Naive B cell (primary cell): Measurements from ENCODE around the gene RNF152. TPM values are rescaled to one million over a fixed set of nuclear protein-coding genes. Genes with fewer than 3 reads are reported as not detected.

Experiments
- ATAC-seq, 2 donors: fragments of 150-1000 bp; cut with Tn5 transposase; 2 replicates each; pipeline ENCODE4 v1.10.0; 2021; ENCODE audit warnings: low read depth in 2 of 2, mild to moderate bottlenecking in 2 of 2, moderate library complexity in 2 of 2
- DNase-seq: peaks from one replicate; pipeline ENCODE4 v3.0.0; 2022
- H3K27ac Mint-ChIP-seq, 6 donors: one replicate each; pipeline ENCODE4 v1.8.0; 2020 to 2022; ENCODE audit warnings: mild to moderate bottlenecking in 6 of 6, mixed read lengths in 6 of 6, moderate library complexity in 5 of 6, inconsistent platforms in 2 of 6
- H3K27me3 Mint-ChIP-seq, 3 donors: one replicate each; pipeline ENCODE4 v1.8.0; 2021 to 2022; ENCODE audit warnings: mixed read lengths in 3 of 3, mild to moderate bottlenecking in 1 of 3
- H3K36me3 Mint-ChIP-seq, 2 donors: one replicate each; pipeline ENCODE4 v1.8.0; 2020 to 2022; ENCODE audit warnings: mixed read lengths in 2 of 2, inconsistent platforms in 1 of 2, mild to moderate bottlenecking in 1 of 2
- H3K4me1 Mint-ChIP-seq, 3 donors: one replicate each; pipeline ENCODE4 v1.8.0; 2020 to 2022; ENCODE audit warnings: mixed read lengths in 3 of 3, inconsistent platforms in 1 of 3, mild to moderate bottlenecking in 1 of 3, moderate library complexity in 1 of 3
- H3K4me3 Mint-ChIP-seq, 8 donors: one replicate each; pipeline ENCODE4 v1.8.0; 2020 to 2022; ENCODE audit warnings: mild to moderate bottlenecking in 8 of 8, mixed read lengths in 8 of 8, moderate library complexity in 8 of 8, inconsistent platforms in 2 of 8
- H3K9me3 Mint-ChIP-seq, 7 donors: one replicate each; pipeline ENCODE4 v1.8.0; 2020 to 2022; ENCODE audit warnings: mixed read lengths in 7 of 7, mild to moderate bottlenecking in 5 of 7, inconsistent platforms in 2 of 7, moderate library complexity in 1 of 7
- polyA plus RNA-seq, 6 donors: library from polyadenylated mRNA; unstranded; fragments of 300-500 nt; fragmentation: Illumina TruSeq; gene quantifications; one replicate each; pipeline ENCODE4 v1.2.3, GENCODE V29; 2021; ENCODE audit warnings: low read depth in 6 of 6

RNF152 gene
- polyA plus RNA-seq, 6 donors from 2014 or later: not detected

DNA sequence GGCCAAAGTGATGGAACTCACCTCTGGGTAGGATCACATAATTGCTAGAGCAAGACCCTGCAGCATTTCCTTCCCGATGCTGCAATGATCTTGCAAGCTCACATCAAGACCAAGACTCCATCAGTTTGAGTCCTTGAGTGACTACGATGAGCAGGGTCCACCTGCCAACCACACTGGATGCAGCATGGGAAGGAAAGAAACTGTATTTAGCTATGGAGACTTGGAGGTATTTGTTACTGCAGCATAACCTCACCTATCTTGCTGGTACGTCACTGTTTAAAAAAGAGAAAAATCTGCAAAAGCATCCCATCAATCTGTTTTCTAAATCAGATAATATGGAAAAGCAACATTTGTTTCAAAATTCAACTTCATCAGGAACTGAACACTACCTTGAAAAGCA, 2.5 kb downstream of the RNF152 start:
- H3K4me3 Mint-ChIP-seq: no peak overlapping the region
- H3K27me3 Mint-ChIP-seq: peaks cover 40 to 70% (median 49%) of the 10 kb centered on the region in 3 donors
- H3K4me1 Mint-ChIP-seq: peaks cover 12 to 22% (median 19%) of the 10 kb centered on the region in 3 donors
- H3K36me3 Mint-ChIP-seq: no peaks in the 10 kb centered on the region
- DNase-seq: no peak
- no peak for ATAC-seq
- no peak overlapping the region for H3K27ac Mint-ChIP-seq
- peaks cover 0 to 2% (median 0%) of the 10 kb centered on the region in 7 donors for H3K9me3 Mint-ChIP-seq

GRCh38 chr18:61889541-61889940, 3.3 kb downstream of the RNF152 start:
- H3K27me3 Mint-ChIP-seq: peaks cover 34 to 63% (median 49%) of the 10 kb centered on the region in 3 donors
- DNase-seq (no peak), ATAC-seq (no peak)
- H3K4me3 Mint-ChIP-seq: no peak overlapping the region
- H3K4me1 Mint-ChIP-seq: peaks cover 12 to 19% (median 16%) of the 10 kb centered on the region in 3 donors
- no peaks in the 10 kb centered on the region for H3K36me3 Mint-ChIP-seq
- no peak overlapping the region for H3K27ac Mint-ChIP-seq
- H3K9me3 Mint-ChIP-seq: peaks cover 0 to 2% (median 0%) of the 10 kb centered on the region in 7 donors

DNA sequence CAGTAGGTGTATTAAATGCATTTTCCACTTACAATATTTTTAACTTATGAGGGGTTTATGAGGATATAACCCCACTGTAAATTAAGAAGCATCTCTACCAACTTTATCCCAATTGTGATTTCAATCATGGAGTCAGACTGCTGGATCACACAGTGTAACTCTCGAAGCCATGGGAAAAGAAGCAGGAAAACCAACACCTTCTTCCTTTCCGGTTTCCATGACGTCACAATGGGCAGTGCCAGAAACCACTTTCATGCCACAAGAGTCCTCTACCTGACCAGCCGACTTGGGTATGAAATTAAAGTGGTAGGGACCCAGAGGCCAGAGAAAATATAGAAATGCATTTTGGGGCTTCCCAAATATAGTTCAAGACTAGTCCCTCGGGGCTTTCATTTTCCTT, 4.2 kb downstream of the RNF152 start:
- no peak overlapping the region for H3K4me3 Mint-ChIP-seq
- H3K27ac Mint-ChIP-seq: no peak overlapping the region
- H3K27me3 Mint-ChIP-seq: peaks cover 34 to 57% (median 48%) of the 10 kb centered on the region in 3 donors
- peaks cover 0 to 2% (median 0%) of the 10 kb centered on the region in 7 donors for H3K9me3 Mint-ChIP-seq
- H3K4me1 Mint-ChIP-seq: peaks cover 9 to 19% (median 16%) of the 10 kb centered on the region in 3 donors
- ATAC-seq (no peak), DNase-seq (no peak)
- H3K36me3 Mint-ChIP-seq: no peaks in the 10 kb centered on the region

DNA sequence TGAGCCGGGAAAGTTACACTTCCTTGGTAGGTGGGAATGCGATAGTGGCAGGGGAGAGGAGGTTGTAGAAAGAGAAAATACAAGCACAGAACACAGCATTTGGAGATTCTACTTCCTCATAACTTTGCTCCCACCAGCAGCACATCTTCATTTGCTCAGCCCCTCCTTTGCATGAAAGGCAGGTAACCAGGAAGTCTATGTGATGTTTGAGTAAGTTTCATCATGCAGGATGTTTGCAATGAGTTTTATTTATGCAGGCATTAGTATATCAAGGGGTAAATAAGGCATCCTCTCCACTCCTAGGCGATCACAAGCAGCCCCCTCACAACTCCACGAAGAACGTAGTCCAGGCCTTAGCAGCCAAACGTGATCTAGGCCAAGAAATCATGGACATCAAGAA, 5.0 kb downstream of the RNF152 start:
- no peak overlapping the region for H3K4me3 Mint-ChIP-seq
- DNase-seq: no peak
- peaks cover 3 to 11% (median 10%) of the 10 kb centered on the region in 3 donors for H3K4me1 Mint-ChIP-seq
- H3K9me3 Mint-ChIP-seq: no peaks in the 10 kb centered on the region
- H3K27me3 Mint-ChIP-seq: peaks cover 28 to 49% (median 41%) of the 10 kb centered on the region in 3 donors
- peak overlapping the region in 1 of 6 donors; percentile 24 for H3K27ac Mint-ChIP-seq
- ATAC-seq: peak in 1 of 2 donors; percentile 21
- no peaks in the 10 kb centered on the region for H3K36me3 Mint-ChIP-seq

GRCh38 chr18:61883547-61883946, 9.3 kb downstream of the RNF152 start:
- DNase-seq (no peak), ATAC-seq (no peak)
- H3K4me3 Mint-ChIP-seq: no peak overlapping the region
- peaks cover 7 to 16% (median 11%) of the 10 kb centered on the region in 3 donors for H3K27me3 Mint-ChIP-seq
- no peaks in the 10 kb centered on the region for H3K9me3 Mint-ChIP-seq
- H3K36me3 Mint-ChIP-seq: no peaks in the 10 kb centered on the region
- no peak overlapping the region for H3K27ac Mint-ChIP-seq
- peaks cover 0 to 7% (median 4%) of the 10 kb centered on the region in 3 donors for H3K4me1 Mint-ChIP-seq

DNA sequence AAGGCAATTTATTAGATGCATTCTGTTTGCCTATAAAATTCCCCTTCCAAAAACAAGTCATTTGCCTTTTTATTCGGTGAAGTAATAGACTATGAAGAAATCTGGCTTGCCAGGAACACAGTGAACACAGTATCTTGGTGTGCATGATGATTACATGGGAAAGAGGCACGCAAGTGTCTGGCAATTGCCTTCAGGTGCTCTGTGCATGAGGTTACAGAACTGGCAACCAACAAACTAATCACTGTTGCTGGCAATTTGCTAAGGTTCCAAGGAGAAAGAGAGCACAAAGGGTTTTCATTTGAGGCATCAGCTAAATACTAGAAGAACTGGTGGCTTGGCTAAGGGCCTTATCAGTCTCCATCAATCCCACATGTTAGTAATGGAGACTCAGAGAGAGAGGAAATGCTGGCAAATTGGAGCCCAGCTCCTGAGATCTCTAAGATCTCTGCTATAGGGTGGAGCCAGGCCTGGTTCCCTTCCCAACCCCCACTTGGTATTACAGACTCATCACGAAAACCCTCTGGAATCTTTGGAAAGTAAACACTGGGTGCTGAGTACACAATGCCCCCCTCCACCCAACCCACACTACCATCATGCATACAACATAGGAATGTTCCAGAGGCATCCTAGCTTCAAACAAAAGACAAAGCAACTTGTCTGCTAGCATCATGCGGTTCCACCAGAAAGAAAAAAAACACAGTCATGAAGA, 10.4 kb downstream of the RNF152 start:
- no peaks in the 10 kb centered on the region for H3K9me3 Mint-ChIP-seq
- H3K36me3 Mint-ChIP-seq: no peaks in the 10 kb centered on the region
- no peak overlapping the region for H3K27ac Mint-ChIP-seq
- H3K4me3 Mint-ChIP-seq: no peak overlapping the region
- DNase-seq (no peak), ATAC-seq (no peak)
- H3K27me3 Mint-ChIP-seq: peaks cover 11 to 16% (median 12%) of the 10 kb centered on the region in 3 donors
- peaks cover 0 to 7% (median 4%) of the 10 kb centered on the region in 3 donors for H3K4me1 Mint-ChIP-seq

DNA sequence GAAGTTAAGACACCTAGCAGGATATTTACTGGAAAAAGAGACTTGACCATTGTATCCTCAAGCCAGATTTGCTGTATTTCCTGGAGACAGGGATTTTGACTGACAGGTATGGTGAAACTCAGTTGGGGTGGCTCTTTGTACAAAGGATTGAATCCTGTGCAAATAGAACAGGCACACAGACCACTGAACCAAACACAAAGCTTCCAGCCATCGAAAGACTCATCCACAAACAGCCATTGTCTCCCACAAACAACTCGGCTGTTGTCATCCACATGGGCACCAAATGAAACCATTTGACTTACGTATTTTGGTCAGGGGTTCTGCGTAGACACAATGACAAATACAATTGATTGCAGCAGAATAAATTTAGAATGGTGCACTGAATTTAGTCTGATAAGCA, 15.9 kb downstream of the RNF152 start:
- H3K4me1 Mint-ChIP-seq: no peaks in the 10 kb centered on the region
- ATAC-seq (no peak), DNase-seq (no peak)
- no peak overlapping the region for H3K27ac Mint-ChIP-seq
- no peak overlapping the region for H3K4me3 Mint-ChIP-seq
- peaks cover 9 to 14% (median 14%) of the 10 kb centered on the region in 3 donors for H3K27me3 Mint-ChIP-seq
- peaks cover 0 to 2% (median 0%) of the 10 kb centered on the region in 7 donors for H3K9me3 Mint-ChIP-seq
- no peaks in the 10 kb centered on the region for H3K36me3 Mint-ChIP-seq

DNA sequence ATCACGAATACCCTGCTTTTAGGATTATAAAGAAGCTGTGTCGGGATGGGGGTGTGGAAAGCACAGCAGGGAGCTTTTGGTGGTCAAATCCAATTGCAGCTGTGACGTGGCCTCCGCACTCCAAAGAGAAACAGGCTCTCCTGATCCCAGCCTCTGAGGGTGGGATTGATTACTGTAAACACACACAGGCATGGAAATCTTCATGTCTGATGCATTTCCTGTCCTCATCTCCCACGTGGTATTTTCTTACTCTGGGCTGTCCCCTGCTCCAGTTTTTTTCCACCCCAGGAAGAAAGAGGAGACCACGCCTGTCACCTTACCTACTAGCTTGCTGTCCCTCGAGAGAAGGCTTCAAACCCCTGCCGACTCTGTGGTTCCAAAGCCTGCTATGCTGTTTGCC, 22.7 kb downstream of the RNF152 start:
- no peak overlapping the region for H3K27ac Mint-ChIP-seq
- no peaks in the 10 kb centered on the region for H3K36me3 Mint-ChIP-seq
- H3K9me3 Mint-ChIP-seq: no peaks in the 10 kb centered on the region
- peaks cover 0 to 8% (median 0%) of the 10 kb centered on the region in 3 donors for H3K27me3 Mint-ChIP-seq
- no peak overlapping the region for H3K4me3 Mint-ChIP-seq
- H3K4me1 Mint-ChIP-seq: no peaks in the 10 kb centered on the region
- ATAC-seq (no peak), DNase-seq (no peak)

DNA sequence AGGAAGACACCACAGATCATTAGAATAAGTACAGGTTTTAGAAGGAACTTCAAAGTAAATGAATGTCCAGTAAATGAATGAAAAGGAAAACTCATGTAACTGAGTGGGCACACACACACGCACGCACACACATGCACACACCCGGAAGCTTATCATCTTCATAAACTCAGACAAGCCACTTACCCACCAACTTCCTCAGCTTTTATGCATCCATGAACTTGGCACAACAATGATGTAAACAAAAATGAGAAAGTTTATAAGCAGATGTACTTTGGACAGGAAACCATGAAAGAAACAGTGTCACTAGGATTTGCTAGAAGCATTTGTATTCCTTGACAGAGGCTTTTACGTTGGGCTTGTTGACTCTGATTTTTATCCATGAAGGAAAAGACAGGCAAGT, 23.2 kb downstream of the RNF152 start:
- Mint-ChIP-seq H3K4me1 (no peaks in the 10 kb centered on the region), H3K4me3 (no peak overlapping the region), H3K9me3 (no peaks in the 10 kb centered on the region), H3K27ac (no peak overlapping the region), H3K36me3 (no peaks in the 10 kb centered on the region), H3K27me3 (peaks cover 0 to 8% (median 0%) of the 10 kb centered on the region in 3 donors)
- DNase-seq (no peak), ATAC-seq (no peak)

GRCh38 chr18:61865466-61866175, 27.2 kb downstream of the RNF152 start:
- peaks cover 0 to 5% (median 4%) of the 10 kb centered on the region in 3 donors for H3K27me3 Mint-ChIP-seq
- H3K4me3 Mint-ChIP-seq: no peak overlapping the region

DNA sequence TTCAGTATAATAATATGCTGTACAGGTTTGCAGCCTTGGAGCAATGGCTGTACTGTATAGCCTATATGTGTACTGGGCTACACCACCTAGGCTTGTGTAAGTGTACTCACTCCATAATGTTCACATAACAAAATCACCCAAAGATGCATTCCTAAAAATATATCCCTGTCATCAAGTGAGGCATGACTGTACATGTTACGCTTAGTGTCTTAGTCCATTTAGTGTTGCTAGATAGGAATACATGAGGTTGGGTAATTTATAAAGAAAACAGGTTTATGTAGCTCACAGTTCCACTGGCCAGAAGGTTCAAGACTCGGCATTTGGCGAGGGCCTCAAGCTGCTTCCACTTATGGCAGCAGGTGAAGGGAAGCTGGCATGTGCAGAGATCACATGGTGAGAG, 31.4 kb downstream of the RNF152 start:
- Mint-ChIP-seq H3K36me3 (no peaks in the 10 kb centered on the region), H3K4me1 (no peaks in the 10 kb centered on the region), H3K27me3 (peaks cover 0 to 5% (median 5%) of the 10 kb centered on the region in 3 donors), H3K9me3 (no peaks in the 10 kb centered on the region), H3K4me3 (no peak overlapping the region), H3K27ac (peak overlapping the region in 1 of 6 donors; percentile 49)
- DNase-seq (no peak), ATAC-seq (no peak)

More at GRCh38 chr18:61865466-61866175, 27.2 kb downstream of the RNF152 start:
- no peaks in the 10 kb centered on the region for H3K9me3 Mint-ChIP-seq
- ATAC-seq (no peak), DNase-seq (no peak)
- no peak overlapping the region for H3K27ac Mint-ChIP-seq
- H3K4me1 Mint-ChIP-seq: no peaks in the 10 kb centered on the region
- no peaks in the 10 kb centered on the region for H3K36me3 Mint-ChIP-seq

- ATAC-seq (no peak), DNase-seq (no peak)
- no peaks in the 10 kb centered on the region for H3K9me3 Mint-ChIP-seq
- no peak overlapping the region for H3K4me3 Mint-ChIP-seq
- no peak overlapping the region for H3K27ac Mint-ChIP-seq
- no peaks in the 10 kb centered on the region for H3K4me1 Mint-ChIP-seq
- peaks cover 0 to 5% (median 5%) of the 10 kb centered on the region in 3 donors for H3K27me3 Mint-ChIP-seq
- H3K36me3 Mint-ChIP-seq: no peaks in the 10 kb centered on the region
Measured at GRCh38 chr18:61860302-61860701, 32.5 kb downstream of the RNF152 start.

- Mint-ChIP-seq H3K36me3 (no peaks in the 10 kb centered on the region), H3K27ac (no peak overlapping the region), H3K4me3 (no peak overlapping the region), H3K9me3 (no peaks in the 10 kb centered on the region), H3K4me1 (no peaks in the 10 kb centered on the region), H3K27me3 (peaks cover 0 to 5% (median 4%) of the 10 kb centered on the region in 3 donors)
- ATAC-seq: no peak
- no peak for DNase-seq
Measured at GRCh38 chr18:61859113-61859512, 33.7 kb downstream of the RNF152 start.

GRCh38 chr18:61856678-61857077, 36.1 kb downstream of the RNF152 start:
- H3K36me3 Mint-ChIP-seq: no peaks in the 10 kb centered on the region
- H3K27me3 Mint-ChIP-seq: peaks cover 0 to 5% (median 0%) of the 10 kb centered on the region in 3 donors
- H3K4me3 Mint-ChIP-seq: no peak overlapping the region
- no peak for DNase-seq
- no peak for ATAC-seq
- H3K27ac Mint-ChIP-seq: peak overlapping the region in 1 of 6 donors; percentile 36
- no peaks in the 10 kb centered on the region for H3K9me3 Mint-ChIP-seq
- H3K4me1 Mint-ChIP-seq: no peaks in the 10 kb centered on the region
